Activated effector memory CD4-positive, alpha-beta T cell treated with anti-CD3 and anti-CD28 coated beads, Interleukin-2, amount 50 U/mL, for 16 hours (primary cell): ENCODE results near the gene LILRA5.
A peak's percentile ranks its signal among the peaks of the same experiment; 100 is the strongest.
"Not testable (repeated sequence)": the region's sequence is repeated elsewhere in the genome, so short reads cannot be mapped to it uniquely, and the experiment has no call there.

Source experiments
- DNase-seq: peaks from one replicate; pipeline ENCODE4 v3.0.0-alpha.2; 2020

The LILRA5 gene

GRCh38 chr19:54271587-54271986 lies 41.4 kb downstream of the LILRA5 start:
- not testable (repeated sequence) for DNase-seq

- no peak for DNase-seq
Observed at GRCh38 chr19:54271106-54271505, 41.9 kb downstream of the LILRA5 start.

- DNase-seq, result no peak
Observed at GRCh38 chr19:54268936-54269335, 44.0 kb downstream of the LILRA5 start.

- peak; percentile 88 for DNase-seq
Observed at GRCh38 chr19:54266133-54266532, 46.8 kb downstream of the LILRA5 start.

- no peak for DNase-seq
Observed at GRCh38 chr19:54262470-54262869, 50.5 kb downstream of the LILRA5 start.

GRCh38 chr19:54262066-54262465 lies 50.9 kb downstream of the LILRA5 start:
- DNase-seq, result no peak

GRCh38 chr19:54257116-54257480 lies 55.9 kb downstream of the LILRA5 start, which contains the start of gene LILRB5:
LILRB5 (minus strand) TSS chr19:54257273; CDS start chr19:54257193, 80 bp downstream.
- no peak for DNase-seq
